Measurements from ENCODE around the gene CAST. TPM values are rescaled to one million over a fixed set of nuclear protein-coding genes. Genes with fewer than 3 reads are reported as not detected.
A peak's percentile ranks its signal among the peaks of the same experiment; 100 is the strongest.

Gene CAST
- total and polyA plus RNA-seq, 10 donors, result 30.0 to 233 (median 185) TPM

DNA sequence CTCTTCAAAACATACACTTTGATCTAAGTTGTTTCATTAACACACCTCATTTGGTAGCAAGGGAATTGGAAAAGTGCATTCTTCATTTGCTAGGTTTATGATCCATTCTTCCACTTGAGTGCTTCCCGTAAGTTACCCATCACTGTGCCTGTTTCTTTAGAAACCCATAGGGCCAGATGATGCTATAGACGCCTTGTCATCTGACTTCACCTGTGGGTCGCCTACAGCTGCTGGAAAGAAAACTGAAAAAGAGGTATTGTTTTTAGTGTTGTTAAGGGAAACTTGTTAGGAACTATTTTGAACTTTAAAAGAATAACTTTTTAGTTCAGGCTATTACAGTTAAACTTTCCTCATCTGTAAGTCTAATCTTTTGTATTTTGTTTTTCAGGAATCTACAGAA is 78.9 kb downstream of the CAST start:
- H3K4me1 ChIP-seq, result peaks cover 0 to 24% (median 13%) of the 10 kb centered on the region in 6 donors
- peaks cover 2 to 100% (median 91%) of the 10 kb centered on the region in 6 donors for H3K36me3 ChIP-seq
- H3K9me3 ChIP-seq, result no peaks in the 10 kb centered on the region
- no peaks in the 10 kb centered on the region for H3K27me3 ChIP-seq (replicated peaks in 1 of 7)
- 84 to 96% (median 94%) methylated on average over 3 of the region's 3 CpGs for WGBS, 5 donors
- TF ChIP-seq POLR2A (IDR thresholded peaks at IDR 0.05), result no peak
- TF ChIP-seq POLR2AphosphoS5 (IDR thresholded peaks at IDR 0.05), result no peak
- TF ChIP-seq, protein P1, sequence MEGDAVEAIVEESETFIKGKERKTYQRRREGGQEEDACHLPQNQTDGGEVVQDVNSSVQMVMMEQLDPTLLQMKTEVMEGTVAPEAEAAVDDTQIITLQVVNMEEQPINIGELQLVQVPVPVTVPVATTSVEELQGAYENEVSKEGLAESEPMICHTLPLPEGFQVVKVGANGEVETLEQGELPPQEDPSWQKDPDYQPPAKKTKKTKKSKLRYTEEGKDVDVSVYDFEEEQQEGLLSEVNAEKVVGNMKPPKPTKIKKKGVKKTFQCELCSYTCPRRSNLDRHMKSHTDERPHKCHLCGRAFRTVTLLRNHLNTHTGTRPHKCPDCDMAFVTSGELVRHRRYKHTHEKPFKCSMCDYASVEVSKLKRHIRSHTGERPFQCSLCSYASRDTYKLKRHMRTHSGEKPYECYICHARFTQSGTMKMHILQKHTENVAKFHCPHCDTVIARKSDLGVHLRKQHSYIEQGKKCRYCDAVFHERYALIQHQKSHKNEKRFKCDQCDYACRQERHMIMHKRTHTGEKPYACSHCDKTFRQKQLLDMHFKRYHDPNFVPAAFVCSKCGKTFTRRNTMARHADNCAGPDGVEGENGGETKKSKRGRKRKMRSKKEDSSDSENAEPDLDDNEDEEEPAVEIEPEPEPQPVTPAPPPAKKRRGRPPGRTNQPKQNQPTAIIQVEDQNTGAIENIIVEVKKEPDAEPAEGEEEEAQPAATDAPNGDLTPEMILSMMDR (IDR thresholded peaks at IDR 0.05 in 8 of 11, conservative IDR thresholded peaks at IDR 0.05 in 3 of 11), result no peak
- no peak for DNase-seq
- no peak overlapping the region for H3K27ac ChIP-seq
- H3K4me3 ChIP-seq, result no peak overlapping the region
- intact Hi-C loops (cut with DNase I; ENCODE audit: low total_unique reads), result no loop called here

DNA sequence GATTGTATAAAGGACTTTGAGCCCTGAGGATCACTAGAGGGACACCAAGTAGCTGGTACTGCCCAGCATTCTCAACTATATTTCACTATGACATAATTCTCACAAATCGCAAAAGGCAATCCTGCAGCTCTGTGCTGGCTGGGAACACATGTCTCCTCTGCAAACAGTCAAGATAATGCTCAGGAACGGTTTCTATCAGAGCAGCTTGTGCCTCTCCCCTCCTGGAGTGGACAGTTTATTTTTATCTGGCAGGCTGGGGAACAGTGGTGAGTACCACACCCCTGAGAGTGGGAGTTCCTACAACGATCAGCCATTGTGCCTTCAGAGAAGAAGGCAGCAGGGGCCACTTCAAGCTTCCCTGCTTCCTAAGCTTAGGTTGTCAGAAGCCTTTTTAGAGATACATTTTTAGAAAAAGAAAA is 79.7 kb downstream of the CAST start:
- Histone ChIP-seq H3K4me3 (no peak overlapping the region), H3K36me3 (peaks cover 2 to 100% (median 93%) of the 10 kb centered on the region in 6 donors), H3K4me1 (peaks cover 0 to 24% (median 13%) of the 10 kb centered on the region in 6 donors), H3K9me3 (no peaks in the 10 kb centered on the region), H3K27ac (peak overlapping the region in 4 of 8 donors; percentile 26 to 67 (median 54)), H3K27me3 (replicated peaks in 1 of 7) (no peaks in the 10 kb centered on the region)
- WGBS, 5 donors, result 61 to 81% (median 69%) methylated on average over 3 of the region's 3 CpGs
- DNase-seq, result no peak
- intact Hi-C loops (cut with DNase I; ENCODE audit: low total_unique reads), result no loop called here
- no peak for TF ChIP-seq POLR2AphosphoS5 (IDR thresholded peaks at IDR 0.05)
- no peak for TF ChIP-seq POLR2A (IDR thresholded peaks at IDR 0.05)
- TF ChIP-seq, protein P1 (IDR thresholded peaks at IDR 0.05 in 8 of 11, conservative IDR thresholded peaks at IDR 0.05 in 3 of 11), result no peak

DNA sequence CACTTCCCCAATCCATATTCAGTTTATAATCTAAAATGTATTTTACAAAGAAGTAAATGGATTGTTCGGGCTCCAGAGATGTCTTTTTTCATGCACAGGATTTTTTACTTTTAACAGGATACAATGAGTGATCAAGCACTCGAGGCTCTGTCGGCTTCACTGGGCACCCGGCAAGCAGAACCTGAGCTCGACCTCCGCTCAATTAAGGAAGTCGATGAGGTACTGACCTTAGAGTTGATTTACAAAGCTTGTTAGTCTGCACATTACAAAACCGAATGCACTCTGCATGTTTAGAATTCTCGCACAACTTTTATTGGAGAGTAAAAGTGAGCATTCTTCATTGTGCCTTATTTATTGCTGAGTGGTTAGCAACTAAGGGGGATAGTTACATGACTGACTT is 80.4 kb downstream of the CAST start:
- no peak for DNase-seq
- H3K4me1 ChIP-seq, result peaks cover 0 to 24% (median 13%) of the 10 kb centered on the region in 6 donors
- intact Hi-C loops (cut with DNase I; ENCODE audit: low total_unique reads), result no loop called here
- 33 to 74% (median 50%) methylated on average over 9 of the region's 9 CpGs for WGBS, 5 donors
- peak overlapping the region in 5 of 8 donors; percentile 12 to 67 (median 49) for H3K27ac ChIP-seq
- no peaks in the 10 kb centered on the region for H3K27me3 ChIP-seq (replicated peaks in 1 of 7)
- H3K4me3 ChIP-seq, result no peak overlapping the region
- no peaks in the 10 kb centered on the region for H3K9me3 ChIP-seq
- no peak for TF ChIP-seq POLR2AphosphoS5 (IDR thresholded peaks at IDR 0.05)
- TF ChIP-seq, protein P1 (IDR thresholded peaks at IDR 0.05 in 8 of 11, conservative IDR thresholded peaks at IDR 0.05 in 3 of 11), result no peak
- TF ChIP-seq POLR2A (IDR thresholded peaks at IDR 0.05), result no peak
- peaks cover 2 to 100% (median 96%) of the 10 kb centered on the region in 6 donors for H3K36me3 ChIP-seq

DNA sequence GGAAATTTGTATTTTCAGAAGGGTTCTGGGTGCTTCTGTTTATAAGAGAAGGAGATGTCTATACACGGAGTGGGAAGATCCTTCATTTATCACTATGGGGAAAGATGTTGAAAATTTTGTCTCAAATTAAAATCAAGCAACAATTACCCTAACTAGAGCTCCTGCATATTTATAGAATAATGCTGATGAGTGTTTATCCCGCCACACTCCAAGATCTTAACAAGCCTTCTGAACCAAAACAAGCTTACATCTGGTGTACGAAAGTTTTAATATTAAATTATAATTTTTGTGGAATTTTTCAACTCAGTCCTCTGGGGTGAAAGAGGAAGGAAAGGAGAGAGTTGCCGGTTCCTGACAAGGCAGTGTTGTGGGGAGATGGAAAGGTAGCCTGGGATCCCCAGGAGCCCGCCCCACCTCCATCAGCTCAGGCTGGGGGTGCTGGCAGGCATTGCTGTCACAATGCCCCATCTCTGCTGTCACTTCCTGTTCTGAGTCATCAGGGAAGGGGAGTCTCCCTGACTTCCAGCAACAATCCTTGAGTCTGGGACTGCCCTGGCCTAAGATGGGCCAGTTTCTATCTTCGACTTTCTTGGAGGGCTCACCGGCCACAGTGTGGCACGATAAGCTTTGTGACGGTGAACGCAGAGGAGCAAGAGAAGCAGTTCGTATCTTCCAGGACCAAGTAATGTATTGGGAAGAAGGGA is 81.0 kb downstream of the CAST start:
- Histone ChIP-seq H3K9me3 (no peaks in the 10 kb centered on the region), H3K36me3 (peaks cover 2 to 100% (median 96%) of the 10 kb centered on the region in 6 donors), H3K4me1 (peaks cover 0 to 24% (median 13%) of the 10 kb centered on the region in 6 donors), H3K4me3 (no peak overlapping the region), H3K27me3 (replicated peaks in 1 of 7) (no peaks in the 10 kb centered on the region), H3K27ac (peak overlapping the region in 5 of 8 donors; percentile 12 to 67 (median 49))
- no peak for DNase-seq
- intact Hi-C loops (cut with DNase I; ENCODE audit: low total_unique reads), result no loop called here
- 69 to 88% (median 76%) methylated on average over 11 of the region's 11 CpGs for WGBS, 5 donors
- TF ChIP-seq POLR2AphosphoS5 (IDR thresholded peaks at IDR 0.05) (peak in 2 of 3 donors; percentile 10 to 63), POLR2A (IDR thresholded peaks at IDR 0.05) (no peak)

Data from spleen (tissue), 11 donors.